Ishikawa (cell line): ENCODE data around the gene KRT35.
A peak's percentile ranks its signal among the peaks of the same experiment; 100 is the strongest.

Experiments
- CEBPB ChIP-seq: IDR thresholded peaks from 2 replicates; pipeline ENCODE4 v1.6.1; 2012
- CREB1 ChIP-seq: IDR thresholded peaks from 2 replicates; pipeline ENCODE4 v1.6.1; 2012; ENCODE audit warnings: low read depth
- EP300 ChIP-seq: IDR thresholded peaks from 2 replicates; pipeline ENCODE4 v1.6.1; 2012; ENCODE audit warnings: borderline replicate concordance
- NFIC ChIP-seq: IDR thresholded peaks from 2 replicates; pipeline ENCODE4 v1.6.1; 2012
- TAF1 ChIP-seq: IDR thresholded peaks from 2 replicates; pipeline ENCODE4 v1.6.1; 2012; ENCODE audit warnings: low read depth, mild to moderate bottlenecking
- TCF12 ChIP-seq: IDR thresholded peaks from 2 replicates; pipeline ENCODE4 v1.6.1; 2012; ENCODE audit warnings: low read depth
- YY1 ChIP-seq: IDR thresholded peaks from 2 replicates; pipeline ENCODE4 v1.6.1; 2012; ENCODE audit warnings: low read depth
- ZBTB7A ChIP-seq: IDR thresholded peaks from 2 replicates; pipeline ENCODE4 v1.6.1; 2012; ENCODE audit warnings: low read depth
- TF ChIP-seq, protein P1 (sequence below): IDR thresholded peaks from 2 replicates; pipeline ENCODE4 v1.6.1; 2012
- TF ChIP-seq, protein P2 (sequence below): IDR thresholded peaks from 2 replicates; pipeline ENCODE4 v1.6.1; 2012; ENCODE audit warnings: low read depth, mild to moderate bottlenecking

DNA sequence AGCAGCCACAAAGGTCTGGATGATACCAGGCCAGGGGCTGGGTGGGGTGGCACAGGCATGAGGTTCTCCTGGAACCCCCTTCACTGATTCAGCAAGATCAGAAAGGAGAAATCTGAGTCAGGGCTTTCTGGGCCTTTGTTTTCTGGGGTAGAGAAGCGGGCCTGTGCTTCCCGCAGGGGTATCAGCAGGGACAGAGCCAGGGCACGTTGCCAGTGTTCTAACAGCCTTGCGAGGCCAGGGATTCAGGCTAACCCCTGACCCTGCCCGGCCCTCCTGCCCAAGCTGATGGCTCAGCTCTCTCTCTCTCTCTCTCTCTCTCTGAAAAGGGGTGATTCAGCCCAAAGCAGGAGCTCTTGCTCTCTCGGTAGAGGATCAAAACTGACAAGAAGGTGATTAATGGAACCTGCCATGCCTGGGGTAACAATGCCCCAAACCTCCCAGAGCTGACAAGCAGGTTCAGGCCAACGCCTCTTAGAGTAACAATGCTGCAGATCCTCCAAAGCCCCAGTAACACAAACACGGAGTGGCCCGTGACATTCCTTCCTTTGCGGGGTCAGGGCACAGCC lies 26.4 kb upstream of the KRT35 start:
- 0 out of 2 replicates have a peak, but pooled peaks have one; percentile 24 for TF ChIP-seq NFIC
- no peak for TF ChIP-seq CEBPB
- TF ChIP-seq, protein P1, sequence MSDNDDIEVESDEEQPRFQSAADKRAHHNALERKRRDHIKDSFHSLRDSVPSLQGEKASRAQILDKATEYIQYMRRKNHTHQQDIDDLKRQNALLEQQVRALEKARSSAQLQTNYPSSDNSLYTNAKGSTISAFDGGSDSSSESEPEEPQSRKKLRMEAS, result no peak
- TF ChIP-seq ZBTB7A, result no peak
- TF ChIP-seq EP300, result 0 out of 2 replicates have a peak, but pooled peaks have one; percentile 39
- 0 out of 2 replicates have a peak, but pooled peaks have one; percentile 42 for TF ChIP-seq TCF12
- 0 out of 2 replicates have a peak, but pooled peaks have one; percentile 17 for TF ChIP-seq YY1
- no peak for TF ChIP-seq CREB1
- TF ChIP-seq, protein P2, sequence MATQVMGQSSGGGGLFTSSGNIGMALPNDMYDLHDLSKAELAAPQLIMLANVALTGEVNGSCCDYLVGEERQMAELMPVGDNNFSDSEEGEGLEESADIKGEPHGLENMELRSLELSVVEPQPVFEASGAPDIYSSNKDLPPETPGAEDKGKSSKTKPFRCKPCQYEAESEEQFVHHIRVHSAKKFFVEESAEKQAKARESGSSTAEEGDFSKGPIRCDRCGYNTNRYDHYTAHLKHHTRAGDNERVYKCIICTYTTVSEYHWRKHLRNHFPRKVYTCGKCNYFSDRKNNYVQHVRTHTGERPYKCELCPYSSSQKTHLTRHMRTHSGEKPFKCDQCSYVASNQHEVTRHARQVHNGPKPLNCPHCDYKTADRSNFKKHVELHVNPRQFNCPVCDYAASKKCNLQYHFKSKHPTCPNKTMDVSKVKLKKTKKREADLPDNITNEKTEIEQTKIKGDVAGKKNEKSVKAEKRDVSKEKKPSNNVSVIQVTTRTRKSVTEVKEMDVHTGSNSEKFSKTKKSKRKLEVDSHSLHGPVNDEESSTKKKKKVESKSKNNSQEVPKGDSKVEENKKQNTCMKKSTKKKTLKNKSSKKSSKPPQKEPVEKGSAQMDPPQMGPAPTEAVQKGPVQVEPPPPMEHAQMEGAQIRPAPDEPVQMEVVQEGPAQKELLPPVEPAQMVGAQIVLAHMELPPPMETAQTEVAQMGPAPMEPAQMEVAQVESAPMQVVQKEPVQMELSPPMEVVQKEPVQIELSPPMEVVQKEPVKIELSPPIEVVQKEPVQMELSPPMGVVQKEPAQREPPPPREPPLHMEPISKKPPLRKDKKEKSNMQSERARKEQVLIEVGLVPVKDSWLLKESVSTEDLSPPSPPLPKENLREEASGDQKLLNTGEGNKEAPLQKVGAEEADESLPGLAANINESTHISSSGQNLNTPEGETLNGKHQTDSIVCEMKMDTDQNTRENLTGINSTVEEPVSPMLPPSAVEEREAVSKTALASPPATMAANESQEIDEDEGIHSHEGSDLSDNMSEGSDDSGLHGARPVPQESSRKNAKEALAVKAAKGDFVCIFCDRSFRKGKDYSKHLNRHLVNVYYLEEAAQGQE, result no peak
- no peak for TF ChIP-seq TAF1
